ENCODE results near the gene RGS6.

RGS6 gene

GRCh38 chr14:72515779-72516770 is 583.8 kb downstream of the RGS6 start:
- DNase-seq = no peak

DNA sequence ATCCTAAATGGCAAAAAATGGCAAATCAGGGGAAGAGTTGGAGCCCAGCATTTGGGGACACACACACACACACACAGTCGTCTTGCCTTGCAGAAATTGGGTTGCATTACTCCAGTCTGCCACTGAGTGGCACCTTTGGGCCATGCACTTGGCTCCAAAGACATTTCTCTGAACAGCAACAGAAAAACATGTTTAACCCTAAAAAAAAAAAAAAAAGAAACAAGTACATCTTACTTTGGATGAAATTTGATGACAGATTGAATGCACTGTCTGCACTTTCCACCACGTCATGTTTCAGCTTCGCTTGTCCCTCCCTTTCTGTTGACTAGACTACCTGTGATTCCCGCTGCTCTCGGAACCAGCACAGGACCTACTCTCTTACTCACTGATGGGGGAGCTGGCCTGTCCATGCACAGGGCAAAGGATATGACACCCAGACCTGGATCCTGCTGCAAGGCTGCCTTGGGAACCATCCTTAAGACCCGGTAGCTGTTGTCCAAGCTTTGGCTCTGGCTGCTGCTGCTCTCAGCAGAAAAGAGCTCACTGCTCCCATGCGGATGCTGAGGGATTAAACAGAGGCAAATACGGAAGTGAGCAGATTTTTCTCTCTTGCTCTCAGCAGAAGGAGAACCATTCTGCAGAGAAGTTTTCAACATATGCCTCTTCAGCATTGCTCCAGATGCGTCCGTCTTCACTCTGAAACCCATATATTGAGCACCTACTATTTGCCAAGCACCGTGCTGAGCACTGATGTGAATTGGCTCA is 584.9 kb downstream of the RGS6 start:
- DNase-seq = peak; percentile 86

- no peak for DNase-seq
Measured at GRCh38 chr14:72517736-72518135, 585.5 kb downstream of the RGS6 start.

DNA sequence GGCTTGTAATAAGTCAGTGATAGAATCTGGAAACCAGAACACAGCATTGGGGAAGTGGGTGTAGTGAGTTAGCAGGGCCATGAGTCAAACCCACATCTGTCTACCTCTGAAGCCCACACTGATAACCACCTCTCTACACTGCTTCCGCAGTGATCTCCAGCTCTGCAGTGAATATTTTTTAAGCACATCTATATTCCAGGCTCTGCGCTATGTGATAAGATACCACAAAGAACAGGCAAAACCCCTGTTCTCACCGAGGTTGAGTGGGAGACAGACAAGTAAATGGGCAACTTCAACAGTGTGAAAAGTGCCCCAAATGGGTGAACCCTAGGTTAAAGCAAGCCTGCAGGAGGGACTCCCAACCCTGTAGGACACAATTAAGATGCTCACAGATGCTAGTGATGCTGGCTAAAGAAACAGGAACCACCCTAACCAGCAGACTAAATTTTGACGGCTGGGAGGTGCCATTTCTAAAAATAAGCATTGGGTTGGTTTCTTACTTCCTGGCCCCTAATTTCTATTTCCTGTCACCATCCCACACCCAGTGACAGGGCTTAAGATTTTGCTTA is 586.7 kb downstream of the RGS6 start:
- no peak for DNase-seq

GRCh38 chr14:72519543-72519942 is 587.3 kb downstream of the RGS6 start:
- no peak for DNase-seq

DNA sequence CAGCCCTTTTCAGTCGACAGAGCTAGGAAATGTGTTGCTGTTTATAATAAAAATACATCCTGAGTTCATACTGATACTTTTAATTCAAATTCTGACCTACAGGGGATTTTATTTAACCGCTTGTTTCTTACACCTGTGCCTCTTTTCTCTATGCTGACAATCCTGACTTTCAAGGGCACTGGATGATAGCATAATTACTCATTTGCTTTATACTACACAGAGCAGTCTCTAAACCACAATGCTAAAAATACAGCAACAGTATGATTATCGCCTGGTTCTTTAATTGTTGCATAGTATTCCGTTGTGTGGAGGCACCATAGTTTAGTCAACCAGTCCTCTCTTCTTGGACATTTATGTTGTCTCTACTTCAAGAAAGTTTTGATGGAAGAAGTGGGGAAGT is 588.8 kb downstream of the RGS6 start:
- no peak for DNase-seq

GRCh38 chr14:72521968-72522741 is 589.9 kb downstream of the RGS6 start:
- DNase-seq = no peak

DNA sequence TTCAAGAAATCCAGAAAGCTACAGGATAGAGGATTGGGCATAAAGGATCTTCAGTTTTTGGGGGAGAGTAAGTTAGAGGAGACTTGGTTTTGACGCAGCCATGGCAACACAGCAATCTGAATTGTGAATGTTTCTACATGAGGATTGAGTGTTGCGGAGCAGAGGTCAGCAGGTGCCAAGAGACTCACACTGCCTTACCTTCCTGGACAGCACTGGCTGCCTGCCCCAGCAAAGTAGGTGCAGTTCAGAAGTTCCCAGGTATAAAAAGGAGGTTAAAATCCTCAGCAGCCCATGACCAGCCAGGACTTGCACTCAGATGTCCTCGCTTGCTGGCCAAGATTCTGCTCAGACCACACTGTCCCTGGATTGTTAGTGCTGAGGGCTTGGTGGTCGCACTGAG is 590.6 kb downstream of the RGS6 start:
- no peak for DNase-seq

DNA sequence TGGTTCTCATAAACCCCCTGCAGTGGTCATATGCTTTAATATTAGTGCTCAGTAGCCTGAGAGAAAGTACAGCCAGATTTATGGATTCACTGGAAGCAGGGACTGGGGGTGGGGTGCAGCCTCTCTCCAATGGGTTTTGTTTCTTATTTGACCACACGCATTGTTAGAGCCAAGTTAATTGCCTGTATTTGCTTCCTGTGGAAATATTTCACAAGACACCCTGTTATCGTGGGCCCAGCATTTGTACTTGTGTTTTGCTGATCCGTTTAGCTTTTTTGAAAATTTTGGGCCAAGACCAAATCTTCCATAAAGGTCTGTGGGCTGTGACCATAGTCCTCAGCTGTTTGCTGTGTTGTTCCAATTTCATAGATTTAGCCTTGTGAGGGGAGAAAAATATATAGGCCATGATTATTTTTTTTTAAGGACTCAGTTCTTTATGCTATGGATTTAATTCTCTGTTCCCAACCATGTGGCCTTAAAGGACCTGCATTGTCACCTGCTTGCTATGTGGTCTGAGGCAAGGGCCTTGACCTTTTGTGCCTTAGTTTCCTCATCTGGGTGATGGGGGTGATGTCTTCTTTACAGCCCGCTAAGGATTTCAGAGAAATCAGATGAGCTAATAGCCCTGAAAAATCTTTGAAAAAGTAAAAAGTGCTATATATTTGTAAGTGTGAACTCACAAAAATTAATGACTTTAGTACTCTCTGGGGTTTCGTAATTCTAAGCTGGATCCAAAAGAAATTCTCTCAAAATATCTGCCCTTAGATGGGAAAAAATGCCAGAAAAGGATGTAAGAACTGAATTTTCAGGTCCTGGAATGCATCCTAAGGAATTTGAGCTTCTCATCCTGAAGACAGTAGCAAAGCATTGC is 591.4 kb downstream of the RGS6 start:
- DNase-seq = no peak

GRCh38 chr14:72524295-72524629 is 592.0 kb downstream of the RGS6 start:
- no peak for DNase-seq

GRCh38 chr14:72525087-72525915 is 593.1 kb downstream of the RGS6 start:
- no peak for DNase-seq

GRCh38 chr14:72527591-72527990 is 595.4 kb downstream of the RGS6 start:
- DNase-seq = no peak

DNA sequence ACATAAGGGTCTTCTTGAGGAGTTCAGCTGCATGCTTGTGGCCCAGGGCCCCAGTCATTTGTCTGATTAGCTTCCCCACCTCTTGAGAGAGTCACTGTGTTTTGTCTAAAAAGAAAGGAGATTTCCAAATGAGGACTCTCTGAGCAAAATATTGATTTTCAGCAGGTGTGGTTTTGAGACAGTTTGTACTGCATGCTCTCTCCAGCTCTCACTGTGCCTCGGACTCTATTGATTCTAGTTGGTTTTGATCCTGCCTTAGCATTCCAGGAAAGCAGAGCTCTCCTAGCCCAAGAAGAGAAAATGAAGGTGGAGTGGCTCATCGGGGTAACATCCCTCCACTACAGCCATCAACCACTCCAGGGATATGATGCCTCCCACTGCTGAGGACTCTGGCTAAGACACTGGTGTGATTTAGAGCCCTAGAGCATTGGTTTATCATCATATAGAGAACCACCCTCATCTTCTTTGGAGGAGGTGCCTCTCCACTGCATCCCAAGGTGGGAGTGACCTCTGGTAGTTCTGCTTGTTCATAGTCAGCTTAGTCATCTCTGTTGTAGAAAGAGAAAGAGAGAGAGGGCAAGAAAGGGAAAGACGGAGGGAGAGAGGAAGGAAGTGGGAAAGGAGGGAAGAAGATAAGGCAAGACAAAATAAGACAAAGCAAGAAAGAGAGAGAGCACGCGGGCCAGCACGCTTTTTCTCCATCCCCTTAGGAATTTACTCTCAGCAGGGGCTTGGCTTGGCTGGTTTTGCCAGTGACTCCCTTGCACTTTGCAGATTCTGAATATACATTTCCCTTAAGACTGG is 596.0 kb downstream of the RGS6 start:
- no peak for DNase-seq

DNA sequence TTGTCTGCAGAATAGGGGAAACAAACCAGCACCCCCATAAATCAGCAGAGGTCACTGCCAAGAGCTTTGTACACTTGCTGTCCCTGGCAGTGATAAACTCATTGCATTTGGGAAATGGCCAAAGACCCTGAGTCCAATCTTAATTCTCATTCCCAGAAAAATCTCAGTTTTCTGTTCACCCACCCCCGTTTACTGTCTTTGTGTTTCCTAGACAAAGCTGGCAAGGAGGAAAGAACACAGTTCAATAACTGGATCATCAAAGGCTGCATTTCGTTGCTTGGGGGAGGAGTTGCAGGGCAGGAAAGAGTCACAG is 596.6 kb downstream of the RGS6 start:
- DNase-seq = no peak

DNA sequence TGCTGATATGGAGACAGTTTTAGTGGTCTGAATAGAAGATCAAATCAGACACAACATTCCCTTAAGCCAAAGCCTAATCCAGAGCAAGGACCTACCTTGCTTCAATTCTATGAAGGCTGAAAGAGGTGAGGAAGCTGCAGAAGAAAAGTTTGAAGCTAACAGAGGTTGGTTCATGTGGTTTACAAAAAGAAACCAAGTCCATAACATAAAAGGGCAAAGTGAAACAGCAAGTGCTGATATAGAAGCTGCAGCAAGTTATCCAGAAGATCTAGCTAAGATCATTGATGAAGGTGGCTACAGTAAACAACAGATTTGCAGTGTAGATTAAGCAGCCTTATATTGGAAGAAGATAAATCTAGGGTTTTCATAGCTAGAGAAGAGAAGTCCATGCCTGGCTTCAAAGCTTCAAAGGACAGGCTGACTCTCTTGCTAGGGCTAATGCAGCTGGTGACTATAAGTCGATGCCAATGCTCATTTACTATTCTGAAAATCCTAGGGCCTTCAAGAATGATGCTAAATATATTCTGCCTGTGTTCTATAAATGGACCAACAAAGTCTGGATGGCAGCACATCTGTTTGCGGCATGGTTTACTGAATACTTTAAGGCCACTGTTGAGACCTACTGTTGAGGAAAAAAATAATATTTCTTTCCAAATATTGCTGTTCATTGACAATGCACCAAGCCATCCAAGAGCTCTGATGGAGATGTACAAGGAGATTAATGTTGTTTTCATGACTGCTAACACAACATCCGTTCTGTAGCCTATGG is 600.6 kb downstream of the RGS6 start:
- DNase-seq = no peak

GRCh38 chr14:72535485-72535884 is 603.3 kb downstream of the RGS6 start:
- no peak for DNase-seq

DNA sequence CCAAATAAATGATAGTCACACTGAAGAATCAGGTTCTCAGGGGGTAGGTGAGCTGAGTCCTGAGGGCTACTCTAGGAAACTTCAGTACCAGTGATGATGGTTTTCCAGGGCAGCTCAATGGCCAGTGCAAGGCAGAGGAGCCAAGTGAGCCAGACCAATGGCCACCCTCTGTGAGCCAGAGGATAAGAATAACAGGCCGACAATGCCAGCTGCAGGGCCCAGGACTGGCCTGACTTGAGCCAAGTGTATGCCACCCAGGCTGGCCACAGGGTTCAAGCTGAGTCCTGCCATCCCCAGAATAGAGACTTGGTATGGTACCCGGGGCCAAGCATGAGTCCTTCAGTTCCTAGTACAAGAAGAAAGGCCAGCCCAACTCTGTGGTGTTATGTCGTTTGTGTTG is 606.2 kb downstream of the RGS6 start:
- DNase-seq = no peak

DNA sequence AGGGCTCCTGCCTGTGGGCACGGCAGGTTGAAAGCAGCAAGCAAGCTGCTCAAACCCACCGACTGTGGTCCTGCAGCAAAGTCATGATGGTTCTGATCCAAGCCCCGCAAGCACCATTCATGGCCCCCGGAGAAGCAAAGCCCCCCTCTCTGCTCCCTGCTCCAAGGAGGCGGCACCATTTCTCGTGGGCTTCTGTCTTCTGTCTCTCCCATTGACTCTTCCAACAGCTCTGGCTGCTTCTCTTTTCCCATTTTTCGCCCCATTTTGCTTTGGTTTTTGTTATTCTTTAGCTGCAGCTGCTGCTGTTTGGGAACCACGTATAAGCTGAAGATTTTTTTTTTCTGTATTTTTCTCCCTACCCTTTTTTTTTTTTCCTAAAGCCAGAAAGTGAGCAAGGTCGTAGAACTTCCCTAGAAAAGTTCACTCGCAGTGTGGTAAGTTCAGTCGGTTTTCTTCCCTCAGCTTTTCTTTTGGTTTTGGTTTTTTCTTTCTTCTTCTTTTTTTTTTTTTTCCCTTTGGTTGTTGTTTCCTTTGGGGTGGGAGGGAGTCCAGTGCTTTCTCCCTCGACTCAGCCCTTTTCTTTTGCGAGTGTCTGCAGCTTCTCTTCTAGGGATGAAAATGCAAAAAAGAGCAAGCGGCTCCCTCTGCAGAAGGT is 607.6 kb downstream of the RGS6 start:
- no peak for DNase-seq

- DNase-seq = no peak
Measured at GRCh38 chr14:72540836-72541235, 608.6 kb downstream of the RGS6 start.
